ENCODE data around the gene COL8A2.

Gene COL8A2

GRCh38 chr1:36109041-36109679 is 15.9 kb downstream of the COL8A2 start:
- DNase-seq, result no peak

GRCh38 chr1:36108314-36108713 is 16.7 kb downstream of the COL8A2 start:
- DNase-seq, result no peak

GRCh38 chr1:36107394-36107793 is 17.6 kb downstream of the COL8A2 start:
- DNase-seq, result no peak

GRCh38 chr1:36106269-36106668 is 18.8 kb downstream of the COL8A2 start:
- DNase-seq, result no peak

DNA sequence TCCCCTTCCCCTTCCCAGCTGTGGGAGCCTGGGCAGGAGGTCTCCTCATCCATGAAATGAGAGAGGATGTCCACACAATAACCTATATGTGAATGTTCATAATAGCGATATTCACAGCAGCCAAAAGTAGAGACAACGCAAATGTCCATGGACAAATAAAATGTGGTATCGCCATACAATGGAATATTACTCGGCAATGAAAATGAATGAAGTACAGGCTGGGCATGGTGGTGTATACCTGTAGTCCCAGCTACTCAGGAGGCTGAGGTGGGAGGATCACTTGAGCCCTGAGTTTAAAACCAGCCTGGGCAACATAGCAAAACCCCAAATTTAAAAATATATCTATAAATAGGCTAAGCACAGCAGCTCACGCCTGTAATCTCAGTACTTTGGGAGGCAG is 23.5 kb downstream of the COL8A2 start:
- no peak for DNase-seq

DNA sequence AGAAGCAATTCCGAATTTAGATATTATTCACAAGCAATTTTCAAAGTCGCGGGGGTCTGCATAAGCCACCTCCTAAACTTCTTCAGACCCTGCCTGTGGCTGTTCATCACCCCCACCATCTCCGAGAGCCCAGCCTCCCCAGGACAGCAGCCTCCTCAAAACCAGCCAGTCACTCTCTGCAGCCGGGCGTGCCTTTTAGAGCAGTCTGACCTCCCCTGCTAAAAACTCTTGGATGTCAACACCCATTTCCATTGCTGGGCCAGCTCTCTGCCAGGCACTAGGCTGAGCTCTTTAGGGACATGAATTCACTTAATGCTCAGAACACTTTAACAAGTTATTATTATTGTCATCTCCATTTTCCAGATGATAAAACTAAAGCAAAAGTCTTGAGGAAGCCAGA is 24.6 kb downstream of the COL8A2 start:
- DNase-seq, result no peak

DNA sequence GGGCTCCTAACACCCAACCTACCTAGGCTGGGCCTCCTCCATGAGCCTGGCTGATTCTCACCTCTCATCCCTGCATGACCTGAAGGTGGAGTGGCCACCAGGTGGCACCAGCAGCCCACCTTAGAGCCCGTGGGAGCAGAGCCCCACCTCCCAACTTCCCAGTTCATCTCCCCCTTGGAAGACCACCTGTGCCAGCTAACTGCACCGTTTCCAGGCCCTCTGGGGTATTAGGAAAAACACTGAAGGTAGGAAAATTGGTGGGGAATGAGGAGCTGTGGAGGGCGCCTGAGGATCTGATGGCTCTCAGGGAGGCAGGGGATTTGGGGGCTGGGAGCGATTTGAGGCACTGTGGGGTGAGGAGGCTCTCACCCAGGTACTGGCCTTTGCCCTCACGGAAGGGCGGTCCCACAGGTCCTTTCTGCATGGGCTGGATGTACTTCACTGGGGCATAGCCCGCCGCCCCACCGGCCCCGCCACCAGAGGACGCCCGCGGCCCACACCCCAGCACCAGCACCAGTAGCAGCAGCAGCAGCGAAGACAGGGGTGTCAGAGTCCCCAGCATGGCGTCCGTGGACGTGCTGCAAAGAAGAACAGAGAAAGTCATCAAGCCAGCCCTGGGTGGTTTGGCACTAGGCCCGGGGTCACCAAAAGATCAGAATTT is 25.2 kb downstream of the COL8A2 start:
- DNase-seq, result peak; percentile 54 to 63

DNA sequence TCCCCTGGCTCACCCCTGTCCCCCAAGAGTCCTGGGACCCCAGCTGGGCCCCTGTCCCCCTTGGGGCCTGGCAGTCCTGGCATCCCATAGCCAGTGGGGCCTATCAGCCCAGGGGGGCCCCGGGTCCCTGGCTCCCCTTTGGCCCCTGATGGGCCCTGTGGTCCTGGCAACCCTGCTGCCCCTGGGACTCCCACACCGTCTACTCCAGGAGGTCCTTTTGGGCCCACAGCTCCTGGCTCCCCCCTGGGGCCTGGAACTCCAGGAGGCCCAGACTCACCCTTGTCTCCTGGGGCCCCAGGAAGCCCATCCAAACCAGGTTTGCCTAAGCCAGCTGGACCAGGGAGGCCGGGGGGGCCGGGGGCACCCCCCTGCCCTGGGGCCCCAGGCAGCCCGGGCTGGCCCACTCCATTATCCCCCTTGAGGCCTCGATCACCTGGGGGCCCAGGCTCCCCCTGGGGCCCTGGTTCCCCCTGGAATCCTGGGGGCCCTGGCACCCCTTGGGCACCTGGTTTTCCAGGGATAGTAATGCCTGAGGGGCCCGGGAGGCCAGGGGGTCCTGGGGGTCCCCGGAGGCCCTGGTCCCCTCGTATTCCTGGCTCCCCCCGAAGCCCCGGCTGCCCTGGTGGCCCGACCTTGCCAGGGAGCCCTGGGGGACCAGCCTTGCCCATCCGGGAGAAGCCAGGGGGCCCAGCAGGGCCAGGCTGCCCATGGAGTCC is 26.2 kb downstream of the COL8A2 start:
- DNase-seq, result no peak

DNA sequence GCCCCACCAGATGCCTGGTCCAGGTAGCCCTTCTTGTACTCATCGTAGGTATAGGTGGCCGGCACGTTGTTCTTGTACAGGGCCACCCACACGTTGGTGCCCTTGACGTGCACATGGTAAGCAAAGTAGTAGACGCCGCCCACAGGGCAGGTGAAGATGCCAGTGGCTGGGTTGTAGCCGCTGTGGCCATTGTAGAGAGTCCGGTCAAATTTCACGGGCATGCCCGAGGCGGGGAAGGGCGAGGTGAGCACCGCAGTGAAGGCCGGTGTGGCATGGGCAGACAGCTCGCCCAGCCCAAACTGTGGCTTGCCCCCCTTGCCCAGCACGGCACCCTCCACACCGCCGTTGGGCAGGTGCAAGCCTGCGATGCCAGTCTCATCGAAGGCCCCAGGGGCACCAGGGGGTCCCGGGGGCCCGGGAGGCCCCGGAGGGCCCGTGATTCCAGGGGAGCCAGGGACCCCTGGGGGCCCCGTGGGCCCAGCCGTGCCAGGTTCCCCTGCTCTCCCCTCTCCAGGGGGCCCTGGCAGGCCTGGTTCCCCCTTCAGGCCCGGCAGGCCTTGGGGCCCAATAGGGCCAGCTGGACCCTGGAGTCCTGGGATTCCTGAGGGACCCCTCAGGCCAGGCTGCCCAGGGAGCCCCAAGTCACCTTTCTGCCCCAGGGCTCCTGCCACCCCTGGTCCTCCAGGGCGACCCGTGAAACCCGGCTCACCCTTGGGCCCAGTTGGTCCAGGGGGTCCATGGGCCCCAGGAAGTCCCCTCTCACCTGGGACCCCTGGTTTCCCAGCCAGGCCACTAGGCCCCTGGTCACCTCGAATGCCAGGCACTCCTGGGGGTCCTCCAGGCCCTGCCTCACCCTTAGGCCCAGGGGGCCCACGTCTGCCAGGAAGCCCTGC is 27.1 kb downstream of the COL8A2 start:
- DNase-seq, result no peak

GRCh38 chr1:36096500-36097432 is 28.3 kb downstream of the COL8A2 start:
- no peak for DNase-seq

- peak; percentile 75 to 81 for DNase-seq
Observed at GRCh38 chr1:36095760-36096405, 29.1 kb downstream of the COL8A2 start.

DNA sequence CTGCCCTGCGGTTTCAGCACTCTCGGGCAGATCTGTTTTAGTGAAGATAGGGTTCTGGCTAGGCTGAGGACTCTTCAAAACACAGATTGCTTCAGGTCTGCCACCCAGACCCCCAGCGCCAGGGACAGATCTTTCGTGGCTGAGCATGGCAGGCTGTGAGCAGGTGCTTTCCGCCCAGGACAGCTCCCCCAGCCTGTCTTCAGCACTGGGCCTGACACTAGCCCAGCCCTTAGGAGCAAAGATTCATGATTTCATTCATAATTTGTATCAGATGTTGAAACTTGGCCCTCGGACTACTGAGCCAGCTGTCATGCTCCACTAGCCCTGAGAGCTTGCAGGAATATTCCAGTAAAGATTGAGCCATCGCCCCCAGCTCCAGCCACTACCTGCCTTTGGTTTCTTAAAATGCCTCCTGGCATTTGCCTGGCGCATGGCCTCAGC is 30.4 kb downstream of the COL8A2 start:
- no peak for DNase-seq

DNA sequence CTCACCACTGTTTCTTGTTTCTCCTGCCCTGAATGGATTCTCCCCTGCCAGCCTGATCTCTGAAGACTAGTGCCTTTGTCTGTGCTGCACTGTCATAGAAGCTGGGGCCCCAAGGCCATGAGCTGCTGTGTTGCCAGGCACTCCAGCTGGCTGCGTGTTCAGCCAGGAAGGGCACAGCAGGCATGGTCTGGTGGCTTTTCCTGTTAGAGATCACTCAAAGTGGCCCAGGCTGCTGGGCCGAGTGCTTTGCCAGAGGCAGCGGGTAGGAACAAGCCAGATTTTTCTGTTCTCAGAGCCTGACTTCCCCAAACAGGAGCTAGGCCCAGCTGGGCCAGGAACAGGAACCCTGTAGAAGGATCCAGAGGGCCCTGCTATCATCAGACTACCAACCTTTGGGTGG is 31.1 kb downstream of the COL8A2 start:
- DNase-seq, result peak; percentile 23 to 57

- DNase-seq, result no peak
Observed at GRCh38 chr1:36093226-36093625, 31.8 kb downstream of the COL8A2 start.

DNA sequence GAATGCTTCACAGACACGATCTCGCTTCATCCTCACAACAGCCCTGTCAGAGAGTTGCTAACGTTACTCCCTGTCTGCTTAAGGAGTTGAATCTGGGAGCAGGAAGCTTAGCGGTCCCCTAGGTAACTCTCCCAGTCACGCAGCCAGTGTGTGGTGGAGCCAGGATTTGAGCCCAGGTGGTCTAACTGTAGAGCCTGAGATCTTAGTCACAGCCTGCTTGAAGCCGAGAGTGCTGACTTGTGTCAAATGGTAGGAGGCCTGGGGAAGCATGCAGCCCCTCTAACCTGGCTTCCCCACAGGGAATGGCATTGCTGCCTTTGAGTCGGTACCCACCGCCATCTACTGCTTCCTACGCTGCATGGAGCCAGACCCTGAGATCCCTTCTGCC is 32.2 kb downstream of the COL8A2 start:
- DNase-seq, result no peak

DNA sequence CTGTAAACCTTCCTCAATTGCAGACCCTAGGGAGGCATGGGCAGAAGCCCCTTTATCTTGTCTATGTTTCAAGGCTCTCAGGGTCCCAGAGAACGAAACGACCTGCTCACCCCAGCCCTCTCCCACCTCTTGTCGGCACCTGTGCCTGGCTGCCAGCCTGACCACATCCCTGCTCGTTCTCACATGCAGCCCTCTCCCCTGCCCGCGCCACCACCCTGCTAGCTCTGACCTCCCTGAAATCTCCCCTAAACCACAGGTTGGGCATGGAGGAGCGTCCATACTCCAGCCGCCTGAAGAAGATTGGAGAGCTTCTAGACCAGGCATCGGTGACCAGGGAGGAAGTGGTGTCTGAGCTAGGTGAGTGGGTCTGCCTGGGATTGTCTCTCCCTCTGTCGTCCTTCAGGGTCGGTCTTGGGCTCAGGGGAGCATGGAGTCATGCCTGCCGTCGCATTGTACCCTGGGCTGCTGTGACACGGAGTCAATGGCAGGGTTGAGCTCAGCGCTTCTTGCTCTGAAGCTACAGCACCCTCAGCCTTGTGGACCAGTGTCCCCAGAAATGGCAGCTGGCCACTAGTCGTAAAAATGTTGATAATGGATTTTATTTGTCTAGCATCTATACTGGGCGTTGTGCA is 32.7 kb downstream of the COL8A2 start:
- DNase-seq, result no peak

GRCh38 chr1:36091698-36092097 is 33.3 kb downstream of the COL8A2 start:
- DNase-seq, result no peak

GRCh38 chr1:36091141-36091540 is 33.9 kb downstream of the COL8A2 start:
- no peak for DNase-seq

- DNase-seq, result peak; percentile 79 to 82
Observed at GRCh38 chr1:36089393-36090121, 35.5 kb downstream of the COL8A2 start.

All from inflammatory macrophage (primary cell).